Mammary epithelial cell (primary cell): ENCODE measurements around the gene MS4A7.

Experiments
- CTCF ChIP-seq, 2 donors: IDR thresholded peaks in 1 of 2; conservative IDR thresholded peaks in 1 of 2; 2 replicates each; pipeline ENCODE4 v1.5.1; 2011 to 2012; ENCODE audit warnings: inconsistent platforms in 2 of 2, low read length in 2 of 2, mild to moderate bottlenecking in 2 of 2, control low read depth in 1 of 2, low read depth in 1 of 2; ENCODE audit not compliant: insufficient read depth in 1 of 2; ENCODE audit errors: extremely low read depth in 1 of 2
- EZH2 ChIP-seq: IDR thresholded peaks from 2 replicates; pipeline ENCODE4 v1.6.1; 2012; ENCODE audit warnings: low read length, inconsistent platforms, borderline replicate concordance

- TF ChIP-seq CTCF (conservative IDR thresholded peaks at IDR 0.05 in 1 of 2, IDR thresholded peaks at IDR 0.05 in 1 of 2; ENCODE audit: extremely low read depth in 1 of 2, insufficient read depth in 1 of 2, low read depth in 1 of 2, low read length in 2 of 2) (no peak), EZH2 (no peak)
Measured at GRCh38 chr11:60349990-60350389, 28.3 kb upstream of the MS4A7 start.
